H9 (cell line): ENCODE results near the gene IQSEC1. TPM values are rescaled to one million over a fixed set of nuclear protein-coding genes. Genes with fewer than 3 reads are reported as not detected.

Experiments used
- DNase-seq: peaks from one replicate; pipeline ENCODE4 v3.0.0-alpha.2; 2017
- H2AFZ ChIP-seq: one replicate; pipeline ENCODE4 v1.6.1; 2013; ENCODE audit warnings: mild to moderate bottlenecking, low read length, control low read depth, moderate library complexity
- H2AK5ac ChIP-seq: 2 replicates; pipeline ENCODE4 v1.6.1; 2013; ENCODE audit warnings: low read length, control low read depth, mixed read lengths; ENCODE audit not compliant: insufficient read length
- H2BK120ac ChIP-seq: one replicate; pipeline ENCODE4 v1.6.1; 2013; ENCODE audit warnings: low read depth, mild to moderate bottlenecking, low read length, control low read depth, inconsistent platforms; ENCODE audit not compliant: poor library complexity, severe bottlenecking
- H2BK12ac ChIP-seq: 2 replicates; pipeline ENCODE4 v1.6.1; 2013; ENCODE audit warnings: low read length, control low read depth, mixed read lengths, low read depth; ENCODE audit not compliant: insufficient read length
- H2BK15ac ChIP-seq: 2 replicates; pipeline ENCODE4 v1.6.1; 2013; ENCODE audit warnings: low read depth, low read length, control low read depth
- H2BK20ac ChIP-seq: one replicate; pipeline ENCODE4 v1.6.1; 2013; ENCODE audit warnings: low read depth, mild to moderate bottlenecking, low read length, control low read depth, inconsistent platforms; ENCODE audit not compliant: poor library complexity, severe bottlenecking
- H2BK5ac ChIP-seq: 2 replicates; pipeline ENCODE4 v1.6.1; 2013; ENCODE audit warnings: low read length, control low read depth, mixed read lengths; ENCODE audit not compliant: insufficient read length
- H3K14ac ChIP-seq: 2 replicates; pipeline ENCODE4 v1.6.1; 2013; ENCODE audit warnings: low read length, control low read depth; ENCODE audit not compliant: insufficient read depth
- H3K18ac ChIP-seq: 2 replicates; pipeline ENCODE4 v1.6.1; 2013; ENCODE audit warnings: low read depth, mild to moderate bottlenecking, mixed read lengths, low read length, control low read depth; ENCODE audit not compliant: insufficient read length
- H3K23ac ChIP-seq: 2 replicates; pipeline ENCODE4 v1.6.1; 2013; ENCODE audit warnings: low read length, control low read depth, mixed read lengths, low read depth; ENCODE audit not compliant: insufficient read length
- H3K23me2 ChIP-seq: 2 replicates; pipeline ENCODE4 v1.6.1; 2013; ENCODE audit warnings: low read depth, mild to moderate bottlenecking, mixed read lengths, low read length, control low read depth; ENCODE audit not compliant: insufficient read length, poor library complexity, severe bottlenecking
- H3K27ac ChIP-seq: 2 replicates; pipeline ENCODE4 v1.5.1; 2013; ENCODE audit warnings: low read length, control low read depth, mixed read lengths, low read depth; ENCODE audit not compliant: insufficient read length
- H3K27me3 ChIP-seq: 2 replicates; pipeline ENCODE4 v1.6.1; 2013; ENCODE audit warnings: low read length, control low read depth, inconsistent platforms; ENCODE audit not compliant: insufficient read depth
- H3K4ac ChIP-seq: 2 replicates; pipeline ENCODE4 v1.6.1; 2013; ENCODE audit warnings: low read depth, mild to moderate bottlenecking, control low read depth, inconsistent platforms, low read length, moderate library complexity
- H3K4me1 ChIP-seq: 2 replicates; pipeline ENCODE4 v1.6.1; 2013; ENCODE audit warnings: low read length, control low read depth, inconsistent platforms; ENCODE audit not compliant: insufficient read depth
- H3K4me2 ChIP-seq: 2 replicates; pipeline ENCODE4 v1.6.1; 2013; ENCODE audit warnings: low read length, control low read depth, mixed read lengths; ENCODE audit not compliant: insufficient read length, insufficient read depth
- H3K56ac ChIP-seq: 2 replicates; pipeline ENCODE4 v1.6.1; 2013; ENCODE audit warnings: low read depth, mild to moderate bottlenecking, mixed read lengths, low read length, control low read depth; ENCODE audit not compliant: insufficient read length
- H3K79me1 ChIP-seq: 2 replicates; pipeline ENCODE4 v1.6.1; 2013; ENCODE audit warnings: low read depth, mild to moderate bottlenecking, moderate library complexity, low read length, control low read depth, inconsistent platforms; ENCODE audit not compliant: insufficient read depth, poor library complexity, severe bottlenecking
- H3K79me2 ChIP-seq: 2 replicates; pipeline ENCODE4 v1.6.1; 2013; ENCODE audit warnings: low read length, control low read depth, inconsistent platforms; ENCODE audit not compliant: insufficient read depth
- H3K9ac ChIP-seq: 2 replicates; pipeline ENCODE4 v1.6.1; 2013; ENCODE audit warnings: low read length, control low read depth, mixed read lengths; ENCODE audit not compliant: insufficient read length; ENCODE audit errors: extremely low read depth
- H3K9me3 ChIP-seq: one replicate; pipeline ENCODE4 v1.6.1; 2013; ENCODE audit warnings: low read depth, low read length, inconsistent platforms; ENCODE audit not compliant: control insufficient read depth
- H3T11ph ChIP-seq: one replicate; pipeline ENCODE4 v1.6.1; 2013; ENCODE audit warnings: mild to moderate bottlenecking, low read length, control low read depth, inconsistent platforms
- H4K20me1 ChIP-seq: one replicate; pipeline ENCODE4 v1.6.1; 2013; ENCODE audit not compliant: control insufficient read depth, insufficient read length, insufficient read depth
- H4K5ac ChIP-seq: 2 replicates; pipeline ENCODE4 v1.6.1; 2013; ENCODE audit warnings: low read depth, mild to moderate bottlenecking, mixed read lengths, low read length, control low read depth; ENCODE audit not compliant: insufficient read length
- H4K8ac ChIP-seq: replicated peaks from 2 replicates; pipeline ENCODE4 v1.6.1; 2013; ENCODE audit warnings: low read length, control low read depth, mixed read lengths, low read depth; ENCODE audit not compliant: insufficient read length
- H4K91ac ChIP-seq: 2 replicates; pipeline ENCODE4 v1.6.1; 2013; ENCODE audit warnings: low read depth, mild to moderate bottlenecking, moderate library complexity, mixed read lengths, low read length, control low read depth; ENCODE audit not compliant: insufficient read length
- H3K27ac Mint-ChIP-seq, 3 experiments: 2 replicates in 2 of 3; 3 replicates in 1 of 3; pipeline ENCODE4 v1.8.0; 2020 to 2021; ENCODE audit warnings: mixed read lengths in 3 of 3, mild to moderate bottlenecking in 1 of 3, moderate library complexity in 1 of 3
- H3K27me3 Mint-ChIP-seq: 2 replicates; pipeline ENCODE4 v1.8.0; 2021; ENCODE audit warnings: low read depth, mild to moderate bottlenecking, moderate library complexity, mixed read lengths
- H3K36me3 Mint-ChIP-seq, 3 experiments: 2 replicates in 2 of 3; 3 replicates in 1 of 3; pipeline ENCODE4 v1.8.0; 2020 to 2021; ENCODE audit warnings: low read depth in 3 of 3, mixed read lengths in 3 of 3; ENCODE audit not compliant: insufficient read depth in 1 of 3
- H3K4me1 Mint-ChIP-seq, 2 experiments: 2 replicates each; pipeline ENCODE4 v1.8.0; 2020; ENCODE audit warnings: mixed read lengths in 2 of 2
- H3K4me3 Mint-ChIP-seq, 2 experiments: 2 replicates in 1 of 2; 3 replicates in 1 of 2; pipeline ENCODE4 v1.8.0; 2020 to 2021; ENCODE audit warnings: mild to moderate bottlenecking in 2 of 2, mixed read lengths in 2 of 2, moderate library complexity in 1 of 2
- H3K9me3 Mint-ChIP-seq, 2 experiments: 2 replicates in 1 of 2; 3 replicates in 1 of 2; pipeline ENCODE4 v1.8.0; 2020; ENCODE audit warnings: mild to moderate bottlenecking in 2 of 2, mixed read lengths in 2 of 2, moderate library complexity in 1 of 2
- WGBS: extraction: QIAGEN DNeasy Blood & Tissue Kit; methylation state at CpG from one replicate; pipeline ENCODE4 v1.1.7; 2013; ENCODE audit warnings: missing lambda C conversion rate, low lambda C conversion rate, mixed read lengths; ENCODE audit not compliant: insufficient read length; ENCODE audit errors: extremely low coverage; 5-methylcytosine and 5-hydroxymethylcytosine counted together
- total RNA-seq: library from RNA; stranded (reverse); gene quantifications from 2 replicates; pipeline ENCODE4 v1.2.1, GENCODE V29; 2021
- TF ChIP-seq, protein P1 (sequence below): fragments of 200-600 bp; sonication (generic); conservative IDR thresholded peaks from 3 replicates; pipeline ENCODE4 v1.8.0; 2021; ENCODE audit warnings: antibody characterized with exemption, mild to moderate bottlenecking

The IQSEC1 gene
- total RNA-seq, 1 experiment from 2014 or later: 19.1 TPM

DNA sequence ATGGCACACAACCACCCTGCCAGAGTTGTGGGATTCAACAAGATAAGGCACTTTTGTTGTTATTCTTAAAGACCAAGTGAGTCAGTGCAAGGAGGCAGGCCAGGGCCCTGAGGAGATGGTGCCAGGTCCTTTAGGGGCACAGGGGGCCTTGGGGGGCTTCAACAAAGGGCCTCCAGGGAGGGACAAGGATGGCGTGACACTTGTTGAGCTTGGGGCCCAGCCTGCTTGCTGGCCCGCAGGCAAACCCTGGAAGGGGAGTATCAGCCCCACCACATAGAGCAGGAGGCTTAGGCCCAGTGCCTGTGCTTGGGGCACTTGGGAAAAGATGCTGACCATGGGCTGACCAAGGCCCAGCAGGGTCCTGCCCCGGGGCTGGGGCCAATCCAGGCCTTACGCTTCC, 5.5 kb downstream of the IQSEC1 start:
- peaks cover 20% of the 10 kb centered on the region for H3K27me3 Mint-ChIP-seq
- Histone ChIP-seq H2BK120ac (no peak overlapping the region), H3K9me3 (no peaks in the 10 kb centered on the region), H3K18ac (no peak overlapping the region), H3K9ac (no peak overlapping the region), H3K4me2 (no peak overlapping the region), H3K27ac (no peak overlapping the region), H2BK12ac (no peak overlapping the region), H3K79me2 (no peaks in the 10 kb centered on the region), H3K23ac (no peak overlapping the region), H2BK5ac (no peak overlapping the region), H3T11ph (no peak overlapping the region), H4K20me1 (no peaks in the 10 kb centered on the region), H2AK5ac (no peak overlapping the region), H3K4me1 (no peaks in the 10 kb centered on the region), H3K79me1 (no peaks in the 10 kb centered on the region), H3K27me3 (peaks cover 2% of the 10 kb centered on the region; the same call in 1 of the 2 replicates), H3K4ac (no peak overlapping the region), H3K56ac (no peak overlapping the region), H3K14ac (no peak overlapping the region), H2BK20ac (no peak overlapping the region), H4K91ac (no peak overlapping the region), H3K23me2 (peaks cover under 1% of the 10 kb centered on the region), H2AFZ (no peak overlapping the region), H4K5ac (no peak overlapping the region), H2BK15ac (no peak overlapping the region), H4K8ac (no peak overlapping the region)
- no peak for DNase-seq
- no peak overlapping the region for H3K27ac Mint-ChIP-seq
- no peaks in the 10 kb centered on the region; a peak in 1 of 7 replicates for H3K36me3 Mint-ChIP-seq
- H3K9me3 Mint-ChIP-seq: no peaks in the 10 kb centered on the region
- H3K4me3 Mint-ChIP-seq: no peak overlapping the region
- TF ChIP-seq, protein P1, sequence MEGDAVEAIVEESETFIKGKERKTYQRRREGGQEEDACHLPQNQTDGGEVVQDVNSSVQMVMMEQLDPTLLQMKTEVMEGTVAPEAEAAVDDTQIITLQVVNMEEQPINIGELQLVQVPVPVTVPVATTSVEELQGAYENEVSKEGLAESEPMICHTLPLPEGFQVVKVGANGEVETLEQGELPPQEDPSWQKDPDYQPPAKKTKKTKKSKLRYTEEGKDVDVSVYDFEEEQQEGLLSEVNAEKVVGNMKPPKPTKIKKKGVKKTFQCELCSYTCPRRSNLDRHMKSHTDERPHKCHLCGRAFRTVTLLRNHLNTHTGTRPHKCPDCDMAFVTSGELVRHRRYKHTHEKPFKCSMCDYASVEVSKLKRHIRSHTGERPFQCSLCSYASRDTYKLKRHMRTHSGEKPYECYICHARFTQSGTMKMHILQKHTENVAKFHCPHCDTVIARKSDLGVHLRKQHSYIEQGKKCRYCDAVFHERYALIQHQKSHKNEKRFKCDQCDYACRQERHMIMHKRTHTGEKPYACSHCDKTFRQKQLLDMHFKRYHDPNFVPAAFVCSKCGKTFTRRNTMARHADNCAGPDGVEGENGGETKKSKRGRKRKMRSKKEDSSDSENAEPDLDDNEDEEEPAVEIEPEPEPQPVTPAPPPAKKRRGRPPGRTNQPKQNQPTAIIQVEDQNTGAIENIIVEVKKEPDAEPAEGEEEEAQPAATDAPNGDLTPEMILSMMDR: no peak
- WGBS: no CpG with 5 or more reads among the region's 4 CpGs
- H3K4me1 Mint-ChIP-seq: peaks cover 6 to 9% of the 10 kb centered on the region in 2 experiments
